Measurements from ENCODE around the gene GRN.

GRN gene

GRCh38 chr17:44344939-44345453 lies at the start of gene GRN:
Gene GRN (plus strand): TSS chr17:44345302. CDS start chr17:44349165, 3,863 bp downstream.
- DNase-seq (ENCODE audit: low read depth), result peak; percentile 95

GRCh38 chr17:44297975-44298374 lies 47.1 kb upstream of the GRN start:
- DNase-seq (ENCODE audit: low read depth), result no peak

DNA sequence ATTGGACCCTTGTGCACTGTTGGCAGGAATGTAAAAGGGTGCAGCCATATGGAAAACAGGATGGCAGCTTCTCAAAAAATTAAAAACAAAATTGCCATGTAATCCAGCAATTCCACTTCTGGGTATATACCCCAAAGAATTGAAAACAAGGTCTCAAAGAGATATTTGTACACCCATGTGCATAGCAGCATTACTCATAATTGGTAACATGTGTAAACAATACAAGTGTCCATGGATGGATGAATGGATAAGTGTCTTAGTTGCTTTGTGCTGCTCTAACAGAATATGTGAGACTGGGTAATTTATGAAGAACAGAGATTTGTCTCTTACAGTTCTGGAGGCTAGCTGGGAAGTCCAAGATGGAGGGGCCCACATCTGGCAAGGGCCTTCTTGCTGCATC lies 40.5 kb upstream of the GRN start:
- DNase-seq (ENCODE audit: low read depth), result no peak

DNA sequence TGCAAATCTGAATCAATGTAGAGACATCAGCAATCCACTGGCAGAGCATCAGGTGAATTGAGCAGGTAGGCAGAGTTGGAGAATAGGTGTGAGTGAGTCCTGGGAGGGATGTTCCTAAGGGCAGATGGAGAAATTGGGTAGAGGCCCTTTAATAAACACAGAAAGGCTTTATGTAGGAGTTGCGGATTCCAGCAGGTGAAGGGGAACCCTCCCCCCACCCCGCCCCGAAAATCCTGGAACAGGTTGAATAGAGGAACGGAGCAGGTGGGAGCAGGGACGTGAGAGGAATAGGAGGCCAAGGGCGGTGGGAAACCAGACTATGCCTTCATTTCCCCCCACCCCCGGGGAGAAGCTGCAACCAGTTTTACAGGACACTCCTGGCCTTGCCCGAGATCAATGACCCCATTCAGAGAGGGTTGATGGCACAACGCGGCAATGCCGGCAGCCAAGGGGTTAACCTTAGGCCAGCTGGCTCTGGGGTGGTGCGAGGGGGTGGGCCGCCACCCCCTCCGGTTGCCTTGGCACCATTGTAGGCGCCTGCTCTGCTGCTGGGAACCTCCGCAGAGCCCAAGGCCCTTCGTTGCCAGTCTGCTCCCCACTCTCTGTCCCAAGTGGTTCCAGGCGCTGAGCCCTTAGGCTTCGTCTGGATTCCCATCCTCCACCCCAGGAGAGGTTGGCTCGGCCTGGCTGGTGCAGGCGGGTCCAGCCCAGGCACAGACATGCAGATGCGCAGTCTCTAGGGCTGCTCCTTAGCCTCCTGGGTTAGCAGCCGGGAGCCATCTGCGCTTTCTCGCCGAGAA lies 37.5 kb upstream of the GRN start:
- DNase-seq (ENCODE audit: low read depth), result no peak

GRCh38 chr17:44308320-44308818 lies 36.7 kb upstream of the GRN start, which contains the start of gene RUNDC3A:
Gene RUNDC3A (plus strand): TSS chr17:44308601. CDS start chr17:44308833, 232 bp downstream.
- DNase-seq (ENCODE audit: low read depth), result no peak

- no peak for DNase-seq (ENCODE audit: low read depth)
These were observed 36.2 kb upstream of the GRN start for GRCh38 chr17:44308865-44309264.

GRCh38 chr17:44309472-44309871 lies 35.6 kb upstream of the GRN start:
- DNase-seq (ENCODE audit: low read depth), result no peak

DNA sequence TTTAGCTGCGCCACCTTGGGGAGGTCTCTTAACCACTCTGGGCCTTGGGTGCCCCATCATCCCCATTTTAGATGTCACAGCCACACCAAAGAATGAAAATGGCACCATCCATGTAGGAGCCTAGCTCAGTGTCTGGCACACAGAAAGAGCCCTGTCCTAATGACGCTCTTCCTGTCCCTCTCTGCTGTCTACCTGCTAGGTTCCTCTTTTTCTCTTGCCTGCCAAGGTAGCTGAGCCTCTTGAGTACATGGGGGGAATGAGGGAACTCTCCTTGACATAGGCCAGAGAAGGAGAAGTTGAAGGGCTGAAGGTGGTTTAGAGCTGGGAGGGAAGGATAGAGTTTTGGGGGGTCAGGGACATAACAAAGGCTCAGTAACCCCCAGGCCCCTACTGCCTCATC lies 34.9 kb upstream of the GRN start:
- no peak for DNase-seq (ENCODE audit: low read depth)

- DNase-seq (ENCODE audit: low read depth), result no peak
These were observed 34.3 kb upstream of the GRN start for GRCh38 chr17:44310609-44311376.

DNA sequence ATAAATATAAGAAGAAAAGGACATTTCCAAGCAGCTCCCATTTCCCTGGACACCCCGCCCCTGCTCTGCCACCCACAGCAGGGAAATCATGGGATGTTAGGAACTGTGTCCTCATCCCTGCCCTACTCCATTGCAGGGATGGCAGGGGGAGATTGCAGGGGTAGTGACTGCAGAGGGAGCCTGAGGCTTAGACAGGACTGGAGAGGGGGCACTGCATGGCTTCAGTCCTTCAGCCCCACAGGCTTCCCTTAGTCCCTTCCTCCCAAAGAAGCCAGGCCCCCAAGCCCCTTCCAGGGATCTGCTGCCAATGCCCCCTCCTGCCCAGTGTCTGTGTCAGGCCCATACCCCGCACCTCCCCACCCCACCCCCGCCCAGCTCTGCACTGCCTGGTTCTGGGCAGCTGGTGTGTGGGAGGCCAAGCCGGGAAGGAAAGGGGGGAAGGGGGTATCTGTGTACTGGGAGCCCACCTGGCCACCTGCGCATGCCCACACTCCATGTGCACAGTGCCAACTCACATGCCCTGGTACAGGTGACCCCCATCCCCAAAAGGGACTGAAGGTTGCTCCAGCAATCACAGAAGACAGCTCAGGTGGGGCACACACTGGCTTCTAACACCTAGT lies 33.4 kb upstream of the GRN start:
- no peak for DNase-seq (ENCODE audit: low read depth)

DNA sequence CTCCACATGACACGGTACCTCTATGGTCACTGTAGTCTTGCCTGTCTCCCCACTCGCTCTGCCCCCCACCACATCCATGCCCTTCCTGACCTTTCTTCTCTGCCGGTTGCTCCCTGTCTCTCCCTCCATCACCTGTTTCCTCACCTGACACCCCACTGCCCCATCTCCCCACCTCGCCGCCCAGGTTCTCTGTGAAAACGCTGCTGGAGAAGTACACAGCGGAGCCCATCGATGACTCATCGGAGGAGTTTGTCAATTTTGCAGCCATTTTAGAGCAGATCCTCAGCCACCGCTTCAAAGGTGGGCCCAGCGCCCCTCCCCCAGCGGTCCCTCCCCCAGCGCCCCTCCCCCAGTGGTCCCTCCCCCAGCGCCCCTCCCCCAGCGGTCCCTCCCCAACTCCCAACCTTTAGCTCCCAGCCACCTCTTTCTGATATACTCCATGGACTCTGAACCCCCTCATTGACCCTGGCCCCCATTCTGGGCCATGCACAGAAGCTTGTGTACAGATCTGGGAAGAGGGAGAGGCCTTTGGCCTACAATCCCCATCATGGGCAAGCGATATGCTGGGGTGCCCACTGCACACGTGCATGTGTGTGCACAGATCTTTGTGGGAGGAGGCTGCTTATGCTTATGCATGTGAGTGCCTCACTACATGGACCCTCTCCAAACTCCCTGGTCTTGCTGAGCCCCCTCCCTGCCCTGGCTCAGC lies 32.6 kb upstream of the GRN start:
- no peak for DNase-seq (ENCODE audit: low read depth)

- DNase-seq (ENCODE audit: low read depth), result no peak
These were observed 31.1 kb upstream of the GRN start for GRCh38 chr17:44314031-44314430.

- no peak for DNase-seq (ENCODE audit: low read depth)
These were observed 30.6 kb upstream of the GRN start for GRCh38 chr17:44314524-44314868.

- DNase-seq (ENCODE audit: low read depth), result no peak
These were observed 30.0 kb upstream of the GRN start for GRCh38 chr17:44314869-44315661.

DNA sequence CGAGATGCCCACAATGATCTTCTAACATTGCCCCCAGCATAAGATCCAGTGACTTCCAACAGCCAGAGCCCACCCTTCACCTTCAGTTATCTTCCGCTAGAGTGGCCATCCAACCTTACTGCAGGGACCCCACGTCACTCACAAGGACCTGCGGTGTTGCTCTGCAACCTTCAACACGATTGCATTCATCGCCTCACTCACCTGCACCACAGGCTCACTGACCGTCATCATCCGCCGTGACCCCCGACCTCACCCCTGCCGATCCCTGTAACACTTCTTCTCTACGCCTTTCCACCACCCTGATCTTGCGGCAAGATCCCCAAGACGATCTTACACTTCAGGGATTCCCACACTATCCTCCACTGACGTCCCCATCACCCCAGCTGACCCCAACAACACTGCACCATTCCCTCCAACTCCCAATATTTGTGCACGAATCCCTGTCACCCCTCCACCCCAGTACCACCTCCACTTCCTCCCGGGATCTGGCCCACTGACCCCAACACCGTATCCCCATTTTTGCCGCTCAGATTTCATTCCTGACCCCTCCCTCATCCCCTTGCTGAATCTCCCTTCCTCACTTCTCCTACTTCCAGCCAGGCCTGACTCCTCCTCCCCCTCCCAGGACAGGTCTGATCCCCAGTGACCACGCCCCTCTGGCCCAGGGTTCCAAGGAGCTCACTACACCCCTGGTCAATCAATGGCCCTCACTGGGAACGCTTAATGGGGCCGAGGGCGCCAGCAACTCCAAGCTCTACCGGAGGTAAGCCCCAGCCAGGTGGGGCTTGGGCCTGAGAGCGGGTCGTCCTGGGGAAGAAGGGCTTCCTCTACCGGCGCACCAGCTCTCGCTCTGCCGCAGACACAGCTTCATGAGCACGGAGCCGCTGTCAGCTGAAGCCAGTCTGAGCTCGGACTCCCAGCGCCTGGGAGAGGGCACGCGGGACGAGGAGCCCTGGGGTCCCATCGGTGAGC lies 29.1 kb upstream of the GRN start:
- no peak for DNase-seq (ENCODE audit: low read depth)

- no peak for DNase-seq (ENCODE audit: low read depth)
These were observed 27.6 kb upstream of the GRN start for GRCh38 chr17:44317545-44317944.

- DNase-seq (ENCODE audit: low read depth), result no peak
These were observed 26.8 kb upstream of the GRN start for GRCh38 chr17:44318077-44318892.

DNA sequence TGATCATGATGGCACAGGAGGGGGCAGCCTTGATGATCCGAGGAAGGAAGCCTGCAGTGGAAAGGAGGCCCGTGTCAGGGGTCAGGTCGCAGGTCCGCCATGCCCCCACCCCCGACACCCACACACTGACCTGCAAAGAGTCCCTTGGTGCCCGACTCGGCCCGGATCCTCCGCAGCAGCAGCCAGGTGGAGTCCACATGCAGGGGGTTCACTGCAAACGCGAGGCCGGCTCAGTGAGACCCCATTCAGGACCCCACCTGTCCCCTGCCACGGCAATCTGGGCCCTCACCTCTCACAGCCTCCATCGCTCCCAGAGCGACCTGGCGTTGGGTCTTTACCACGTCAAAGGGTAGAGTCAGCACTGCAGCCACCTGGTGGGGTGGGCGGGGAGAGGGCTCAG lies 25.0 kb upstream of the GRN start:
- DNase-seq (ENCODE audit: low read depth), result no peak
